GM18508 (cell line): ENCODE results near the gene IFT80.
"Not testable (repeated sequence)": the region's sequence is repeated elsewhere in the genome, so short reads cannot be mapped to it uniquely, and the experiment has no call there.

ENCODE experiments used
- ATAC-seq: cut with Tn5 transposase; IDR thresholded peaks from one replicate; pipeline ENCODE4 v1.9.1; 2021; ENCODE audit warnings: moderate number of reproducible peaks; ENCODE audit not compliant: insufficient read depth, unreplicated experiment

The IFT80 gene

DNA sequence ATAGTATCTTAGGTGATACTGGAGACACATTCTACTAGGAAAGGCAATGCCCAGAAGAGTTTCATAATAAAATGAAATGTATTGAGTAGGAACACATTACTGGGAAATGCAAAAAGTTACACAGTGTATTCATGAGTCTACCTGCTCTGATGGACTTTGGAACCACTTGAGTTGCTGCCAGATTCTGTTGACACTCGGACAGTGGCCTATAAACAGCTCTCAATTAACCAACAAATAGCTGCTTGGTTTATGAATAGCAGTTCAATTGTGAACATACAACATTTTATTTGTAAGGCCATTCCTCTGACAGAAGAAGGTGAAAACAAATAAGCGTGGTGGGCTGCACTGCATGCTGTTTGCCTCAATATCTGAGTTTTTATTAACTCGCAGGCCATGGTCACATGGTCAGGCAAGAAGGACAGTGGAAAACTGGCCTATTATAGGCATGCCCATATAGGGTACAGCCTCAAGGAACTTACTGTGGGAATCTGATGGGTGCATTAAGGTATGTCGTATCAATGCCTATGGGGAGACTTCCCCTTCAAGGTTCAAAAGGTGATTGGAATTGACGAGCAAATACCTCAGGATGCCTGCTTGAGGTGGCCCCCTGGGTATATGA lies 107.6 kb downstream of the IFT80 start:
- ATAC-seq: no peak

DNA sequence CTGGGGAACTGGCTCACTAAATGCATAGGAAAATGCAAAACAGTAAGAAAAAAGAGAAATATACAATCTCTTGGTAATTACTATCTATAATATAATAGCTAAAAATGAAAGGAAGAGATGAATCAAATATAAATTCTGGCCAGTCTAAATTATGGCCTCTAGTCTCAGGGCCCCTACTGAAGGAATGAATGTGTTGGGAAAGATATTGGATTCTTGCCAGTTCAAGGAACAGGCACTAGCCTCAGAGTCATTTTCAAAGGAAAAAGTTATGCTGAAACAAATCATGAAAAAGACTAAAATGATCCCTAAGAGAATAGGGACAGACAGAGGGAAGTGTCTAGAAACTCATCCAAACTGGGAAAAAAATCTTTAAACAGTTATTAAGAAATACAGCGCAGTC lies 111.4 kb downstream of the IFT80 start:
- no peak for ATAC-seq

DNA sequence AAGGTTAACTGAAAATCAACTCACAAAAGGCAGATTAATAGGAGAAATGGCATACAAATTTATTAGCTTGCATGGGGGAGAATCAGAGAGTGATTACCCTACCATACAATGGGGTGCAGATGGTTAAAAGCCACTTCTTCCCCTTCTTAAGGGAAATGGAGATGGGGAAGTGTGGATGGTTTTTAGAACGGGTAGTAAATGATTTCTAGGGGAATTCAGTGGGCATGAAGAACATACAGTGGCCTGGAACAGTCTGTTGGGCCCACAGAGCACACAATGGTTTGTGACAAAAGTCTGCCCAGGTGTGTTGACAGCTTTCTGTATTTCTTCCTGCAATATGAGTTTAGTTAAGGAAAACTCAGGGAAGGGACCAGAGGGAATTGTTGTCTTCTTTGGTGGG lies 112.8 kb downstream of the IFT80 start:
- ATAC-seq: no peak

DNA sequence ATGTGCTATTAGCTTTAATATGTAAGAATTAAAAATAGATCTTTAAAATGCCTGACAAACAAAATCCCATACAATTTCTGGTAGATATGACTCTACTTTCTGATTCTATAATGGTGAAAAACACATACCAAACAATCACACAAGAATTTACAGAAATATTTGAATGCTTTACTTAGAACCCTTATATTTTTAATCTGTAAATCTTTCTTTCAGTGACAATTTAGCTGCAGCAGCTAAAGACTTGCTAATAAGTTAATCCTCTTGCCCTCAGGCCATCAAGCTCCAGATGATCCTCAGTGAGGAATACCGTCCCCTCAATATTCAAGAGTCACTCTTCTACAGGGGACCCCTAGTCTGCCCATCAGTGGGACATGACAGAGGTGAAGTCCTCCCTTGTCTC lies 118.2 kb downstream of the IFT80 start:
- no peak for ATAC-seq

DNA sequence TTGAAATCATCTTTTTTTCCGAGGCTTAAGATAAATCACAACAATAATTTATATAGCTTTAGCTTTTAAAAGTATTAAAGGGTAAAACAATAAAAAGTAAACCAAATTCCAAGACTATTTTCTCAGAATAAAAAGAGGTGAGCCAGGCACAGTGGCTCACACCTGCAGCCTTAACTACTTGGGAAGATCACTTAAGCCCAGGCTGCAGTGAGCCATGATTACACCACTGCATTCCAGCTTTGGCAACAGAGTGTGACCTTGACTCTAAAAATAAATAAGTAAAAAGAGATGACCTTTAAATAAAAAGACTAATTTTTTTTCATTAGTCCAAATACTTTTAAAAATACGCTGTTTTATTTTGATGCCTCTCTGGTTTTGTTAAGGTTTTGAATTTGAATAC lies 119.4 kb downstream of the IFT80 start:
- no peak for ATAC-seq

DNA sequence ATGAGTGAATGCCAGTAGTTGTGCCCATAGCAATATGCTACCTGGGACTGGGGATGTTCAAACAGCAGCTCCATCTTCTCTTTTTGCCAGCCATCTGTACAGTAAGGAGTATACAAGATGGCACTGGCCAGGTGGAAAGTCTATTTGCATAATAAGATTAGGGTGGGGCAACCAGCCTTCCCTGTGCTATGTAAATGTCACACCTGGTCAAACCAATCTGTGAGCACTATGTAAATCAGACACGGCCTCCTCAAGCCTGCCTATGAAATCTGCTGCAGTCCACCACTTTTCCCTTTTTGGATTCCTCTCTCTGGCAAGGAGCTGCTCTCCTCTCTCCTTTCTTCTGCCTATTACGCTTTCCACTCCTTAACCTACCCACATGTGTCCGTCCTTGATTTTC lies 120.8 kb downstream of the IFT80 start:
- ATAC-seq: no peak

DNA sequence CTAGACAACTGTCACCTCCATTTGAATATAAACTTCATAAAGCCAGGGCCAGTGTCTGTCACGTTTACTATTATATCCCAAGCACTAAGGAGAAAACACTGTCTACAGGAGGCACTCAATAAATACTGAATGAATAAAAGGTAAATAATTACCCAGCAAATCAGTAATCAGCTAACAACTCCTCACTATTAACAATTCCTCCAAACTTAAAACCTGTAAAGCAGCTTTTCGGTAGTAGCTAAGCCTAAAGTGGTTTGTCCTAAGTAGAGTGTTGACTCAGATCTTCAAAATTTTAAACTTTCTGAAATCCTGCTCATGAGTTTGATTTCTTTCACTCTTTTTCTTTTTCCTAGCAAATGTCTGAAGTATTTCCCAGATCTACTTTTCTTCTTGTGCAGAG lies 133.9 kb downstream of the IFT80 start:
- no peak for ATAC-seq

DNA sequence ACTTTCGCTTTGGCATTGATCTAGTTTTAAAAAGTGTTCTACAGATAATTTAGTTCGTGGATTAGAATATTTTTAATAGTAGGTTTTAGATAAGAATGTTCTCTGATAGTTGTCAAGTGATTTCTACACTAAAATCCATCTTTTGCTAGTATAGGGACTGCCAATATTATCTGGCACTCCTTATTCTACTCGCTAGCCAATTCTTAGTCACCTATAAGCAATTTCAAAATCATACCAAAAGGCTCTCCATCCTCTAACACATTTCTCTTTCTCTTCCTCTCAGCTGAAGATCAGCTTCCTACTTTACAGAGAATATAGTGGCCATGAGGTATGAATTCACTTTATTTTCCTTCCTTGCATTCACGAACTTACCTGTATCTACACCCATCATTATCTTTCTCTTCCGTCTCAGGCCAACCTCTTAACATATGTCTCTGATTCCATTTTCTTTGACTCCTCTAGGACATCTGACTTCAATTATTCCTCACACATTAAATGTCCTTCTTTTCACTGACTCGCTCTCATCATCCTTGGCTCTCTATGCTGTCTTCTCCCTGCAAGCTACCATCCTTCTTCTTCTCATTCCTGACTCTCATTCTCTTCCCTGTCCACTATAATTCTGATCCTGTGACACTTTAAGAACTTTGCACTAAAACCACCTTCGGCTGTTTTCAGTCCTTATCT lies 138.3 kb downstream of the IFT80 start:
- ATAC-seq: no peak

DNA sequence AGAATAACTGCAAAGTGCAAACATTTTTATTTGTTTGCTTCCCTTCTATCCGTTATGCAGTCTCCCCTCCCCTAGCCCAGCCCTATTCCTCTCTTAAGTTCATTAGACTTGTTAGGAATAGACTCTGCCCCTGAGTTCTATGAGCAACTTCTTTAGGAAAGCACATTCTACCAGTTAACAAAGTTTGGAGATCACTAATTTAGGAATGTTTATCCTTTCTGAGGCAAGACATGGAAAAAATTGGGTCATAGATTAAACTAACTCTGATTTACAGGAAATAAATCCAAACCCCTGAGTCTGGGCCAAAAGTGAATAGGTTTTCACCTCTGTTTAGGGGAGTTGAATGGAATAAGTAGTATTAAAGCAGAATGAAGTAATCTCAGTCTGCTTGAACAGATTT lies 139.4 kb downstream of the IFT80 start:
- no peak for ATAC-seq

DNA sequence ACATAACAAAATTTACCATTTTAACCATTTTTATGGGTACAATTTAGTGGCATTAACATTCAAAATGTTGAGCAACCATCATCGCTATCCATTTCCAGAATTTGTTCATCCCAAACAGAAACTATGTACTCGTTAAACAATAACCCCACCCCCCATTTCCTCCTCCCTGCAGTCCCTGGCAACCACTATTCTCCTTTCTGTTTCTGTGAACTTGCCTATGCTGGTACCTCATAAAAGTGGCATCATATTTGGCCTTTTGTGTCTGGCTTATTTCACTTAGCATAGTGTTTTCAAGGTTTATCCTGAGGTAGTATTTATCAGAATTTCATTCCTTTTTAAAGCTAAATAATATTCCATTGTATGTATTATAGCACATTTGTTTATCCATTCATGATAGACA lies 141.4 kb downstream of the IFT80 start:
- ATAC-seq: no peak

DNA sequence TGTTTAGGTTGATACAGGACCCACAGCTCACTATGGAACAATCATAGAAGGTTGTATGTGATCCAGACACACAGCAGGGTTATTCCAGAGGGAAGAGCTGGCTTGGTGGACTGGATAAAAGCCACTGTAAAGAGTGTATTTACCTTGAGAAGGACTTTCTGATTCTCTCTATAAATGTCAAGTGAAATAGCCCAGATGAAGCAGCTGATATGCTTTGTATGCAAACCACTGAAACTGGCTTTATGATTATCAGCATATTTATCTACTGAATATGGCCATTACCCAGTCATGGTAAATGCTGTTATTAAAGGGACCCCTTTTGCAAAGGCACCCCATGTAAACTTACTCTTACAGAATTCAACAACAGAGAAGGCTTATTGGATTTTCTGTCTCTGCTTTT lies 145.7 kb downstream of the IFT80 start:
- ATAC-seq: no peak

DNA sequence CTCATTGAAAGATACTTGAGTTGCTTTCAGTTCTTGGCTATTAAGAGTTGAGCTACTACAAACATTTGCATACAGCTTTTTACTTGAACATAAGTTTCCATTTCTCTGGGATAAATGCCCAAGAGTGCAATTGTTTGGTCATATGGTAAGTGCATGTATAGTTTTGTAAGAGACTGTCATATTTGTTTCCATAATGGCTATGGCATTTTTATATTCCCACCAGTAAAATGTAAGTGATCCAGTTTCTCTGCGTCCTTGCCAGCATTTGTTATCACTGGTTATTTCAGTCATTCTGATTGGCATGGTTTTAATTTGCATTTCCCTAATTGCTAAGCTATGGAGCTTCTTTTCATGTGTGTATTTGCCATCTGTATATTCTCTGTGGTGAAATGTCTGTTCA lies 151.3 kb downstream of the IFT80 start:
- no peak for ATAC-seq

DNA sequence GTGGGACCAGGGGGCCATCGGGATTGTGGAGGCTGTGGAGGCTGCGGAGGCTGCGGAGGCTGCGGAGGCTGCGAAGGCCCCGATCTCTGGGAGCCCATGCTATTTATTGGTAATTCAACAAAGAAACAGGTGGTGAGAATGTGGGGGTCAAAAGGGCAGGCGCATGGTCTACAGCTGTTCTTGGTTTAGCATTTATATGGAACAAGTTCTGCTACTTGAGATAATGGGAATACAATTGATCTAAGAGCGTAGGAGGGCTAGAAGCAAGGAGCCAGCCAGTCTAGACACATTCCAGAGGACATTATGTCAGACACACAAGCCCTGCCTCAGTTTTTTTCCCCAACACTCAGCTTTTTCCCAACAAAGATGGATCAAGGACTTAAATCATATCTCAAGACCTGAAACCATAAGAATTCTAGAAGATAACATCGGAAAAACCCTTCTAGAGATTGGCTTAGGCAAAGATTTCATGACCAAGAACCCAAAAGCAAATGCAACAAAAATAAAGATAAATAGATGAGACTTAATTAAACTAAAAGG lies 153.7 kb downstream of the IFT80 start:
- no peak for ATAC-seq

DNA sequence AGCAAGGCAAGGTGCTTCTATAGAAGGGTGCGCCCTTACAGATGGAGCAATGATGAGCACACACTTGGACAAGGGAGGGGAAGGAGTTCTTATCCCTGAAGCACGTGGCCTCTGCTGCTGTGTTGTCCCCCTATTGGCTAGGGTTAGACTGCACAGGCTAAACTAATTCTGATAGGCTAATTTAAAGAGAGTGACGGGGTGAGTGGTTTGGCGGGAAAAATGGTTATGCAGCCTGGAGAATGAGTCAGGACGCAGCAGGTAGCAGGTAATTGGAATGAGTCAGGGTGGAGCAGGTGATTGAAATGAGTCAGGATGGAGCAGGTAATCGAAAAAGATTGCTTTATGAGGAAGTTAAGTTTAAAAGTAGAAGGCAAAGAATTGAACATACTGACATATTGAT lies 158.3 kb downstream of the IFT80 start:
- not testable (repeated sequence) for ATAC-seq

DNA sequence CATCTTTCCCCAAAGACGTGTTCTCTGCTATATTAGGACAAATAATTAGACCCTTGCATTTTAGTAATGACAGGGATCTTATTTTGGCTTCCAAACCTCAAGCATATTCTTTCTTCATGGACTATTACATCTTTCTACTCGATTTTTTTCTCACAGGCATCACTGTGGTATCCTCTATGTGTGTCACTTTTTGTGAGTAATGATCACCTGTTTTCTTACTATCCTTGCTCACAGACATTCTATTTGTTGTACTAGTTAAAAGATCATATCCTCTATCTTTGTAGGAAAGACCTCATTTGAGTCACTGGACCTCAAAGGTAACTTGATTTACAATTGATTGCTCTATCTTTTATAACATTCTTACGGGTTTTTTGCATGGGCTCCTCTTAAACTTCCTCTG lies 167.0 kb downstream of the IFT80 start:
- ATAC-seq: no peak

DNA sequence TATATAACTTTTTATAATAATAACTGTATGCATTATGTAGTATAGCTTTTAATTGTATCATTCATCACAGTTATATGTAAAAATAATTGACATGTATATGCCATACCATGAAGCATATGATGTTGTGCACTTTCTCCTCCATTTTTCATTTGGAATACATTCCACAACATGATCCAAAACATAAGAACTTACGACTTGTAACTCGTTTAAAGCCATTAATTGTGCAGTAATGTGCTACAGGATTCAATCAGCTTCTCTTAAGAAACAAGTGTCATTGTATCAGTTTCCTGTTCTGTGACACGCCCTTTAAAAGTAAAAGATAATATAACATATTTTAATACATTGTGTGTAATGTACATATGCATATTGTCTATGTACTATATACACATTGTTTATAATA lies 171.6 kb downstream of the IFT80 start:
- no peak for ATAC-seq

DNA sequence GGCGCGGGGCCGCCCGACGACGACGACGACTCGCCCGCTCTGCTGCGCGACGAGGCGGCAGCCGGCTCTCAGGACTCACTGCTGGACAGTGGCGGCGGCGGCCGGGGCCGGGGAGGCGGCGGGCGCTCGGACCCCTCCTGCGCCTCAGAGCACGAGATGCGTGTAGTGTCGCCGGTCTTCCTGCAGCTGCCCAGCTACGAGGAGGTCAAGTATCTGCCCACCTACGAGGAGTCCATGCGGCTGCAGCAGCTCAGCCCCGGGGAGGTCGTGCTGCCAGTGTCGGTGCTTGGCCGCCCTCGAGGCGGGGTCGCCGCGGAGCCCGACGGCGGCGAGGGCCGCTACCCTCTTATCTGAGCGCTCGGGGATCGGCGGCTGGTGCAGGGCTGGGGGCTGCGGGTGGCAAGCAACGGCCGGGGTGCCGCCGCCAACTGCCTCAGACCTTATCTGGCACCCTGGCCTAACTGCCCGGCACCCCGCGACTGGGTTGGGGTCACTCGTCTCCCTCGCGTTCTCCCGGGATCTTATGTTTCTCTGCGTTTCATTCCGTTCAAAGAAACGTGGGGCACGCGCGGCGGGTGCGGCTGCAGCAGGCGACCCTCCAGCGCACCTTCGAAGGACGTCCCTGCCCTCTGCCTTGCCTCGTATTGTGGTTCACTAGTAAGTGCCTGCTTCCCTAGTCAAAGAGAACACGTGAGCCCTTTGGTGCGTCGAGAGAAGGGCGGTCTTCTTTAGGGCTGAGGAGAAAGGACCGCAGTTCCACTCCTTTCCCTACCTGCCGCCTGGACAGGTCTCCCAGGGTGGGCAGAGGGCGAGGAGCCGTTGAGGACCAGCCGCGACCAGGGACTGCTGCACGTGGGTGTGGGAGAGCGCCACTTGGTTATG lies 172.8 kb downstream of the IFT80 start:
- ATAC-seq: no peak

DNA sequence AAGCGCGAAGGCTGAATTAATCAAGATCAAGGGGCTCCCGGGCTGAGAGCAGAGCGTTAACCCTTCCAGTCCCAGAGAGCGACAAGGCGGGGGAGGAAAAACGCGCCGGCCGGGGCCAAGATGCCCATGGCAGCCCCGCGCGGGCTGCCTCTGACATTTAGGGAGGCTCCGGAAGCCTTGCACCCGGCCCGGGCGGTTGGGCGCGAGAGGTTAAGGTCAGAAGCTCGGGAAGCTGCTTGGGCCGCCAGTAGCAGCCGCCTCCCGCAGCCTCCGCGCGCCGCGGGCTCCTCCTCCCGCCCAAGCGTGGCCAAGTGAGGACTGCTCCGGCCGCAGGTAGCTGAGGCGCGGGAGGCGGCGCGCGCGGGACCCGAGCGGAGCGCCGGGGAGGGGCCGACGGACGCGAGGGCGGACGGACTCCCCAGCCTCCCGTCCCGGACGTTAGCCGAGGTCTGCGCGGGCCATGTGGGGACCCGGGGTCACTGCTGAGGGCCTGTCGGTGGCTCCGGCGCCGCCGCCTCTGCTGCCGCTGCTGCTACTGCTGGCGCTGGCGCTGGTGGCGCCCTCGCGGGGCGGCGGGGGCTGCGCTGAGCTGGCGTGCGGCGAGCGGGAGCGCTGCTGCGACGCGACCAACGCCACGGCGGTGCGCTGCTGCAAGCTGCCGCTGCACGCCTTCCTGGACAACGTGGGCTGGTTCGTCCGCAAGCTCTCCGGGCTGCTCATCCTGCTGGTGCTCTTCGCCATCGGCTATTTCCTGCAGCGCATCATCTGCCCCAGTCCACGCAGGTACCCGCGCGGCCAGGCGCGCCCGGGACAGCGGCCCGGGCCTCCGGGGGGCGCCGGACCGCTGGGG lies 173.6 kb downstream of the IFT80 start, which contains the start of gene C3orf80:
C3orf80 (plus strand) TSS at position 247 of the 850 bp plus-strand sequence; CDS start at position 461, 214 bp downstream.
- no peak for ATAC-seq

DNA sequence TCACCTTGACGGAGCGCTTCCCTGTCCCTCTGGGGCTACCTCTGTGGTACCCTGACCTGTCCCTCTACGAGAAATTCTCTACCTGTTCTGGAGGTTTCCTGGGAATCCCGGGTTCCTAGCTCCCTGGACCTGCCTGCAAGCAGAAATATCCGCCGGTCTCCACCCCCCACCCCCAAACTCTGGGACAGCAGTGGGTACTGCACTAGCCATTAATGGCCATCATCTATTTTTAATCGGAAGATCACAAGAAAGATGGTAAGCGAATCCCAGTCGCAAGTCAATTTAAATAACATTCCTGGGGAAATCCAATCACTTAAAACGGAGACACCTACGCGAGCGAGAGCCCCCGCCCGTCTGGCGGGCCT lies 174.2 kb downstream of the IFT80 start:
- ATAC-seq: no peak

DNA sequence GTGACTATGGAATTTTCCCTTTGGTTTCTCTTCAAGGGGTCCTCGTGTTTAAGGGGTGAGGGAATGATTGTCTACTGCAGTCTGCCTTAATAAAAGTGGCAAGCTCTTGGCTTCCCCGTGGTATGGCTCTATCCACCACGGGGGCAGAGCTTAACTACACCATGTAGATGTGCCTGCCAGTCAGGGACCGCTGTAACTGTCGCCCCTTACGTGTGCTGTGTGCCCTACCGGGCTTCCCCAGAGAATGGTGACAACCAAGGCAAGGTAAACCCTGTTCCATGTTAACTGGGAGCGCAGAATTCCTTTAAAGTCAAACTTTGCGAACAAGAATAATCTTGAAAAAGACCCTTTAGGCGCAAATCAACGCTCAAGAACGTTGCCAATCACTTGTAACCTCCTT lies 174.8 kb downstream of the IFT80 start:
- ATAC-seq: no peak
